ENCODE data around the gene RNF8.

Gene RNF8

DNA sequence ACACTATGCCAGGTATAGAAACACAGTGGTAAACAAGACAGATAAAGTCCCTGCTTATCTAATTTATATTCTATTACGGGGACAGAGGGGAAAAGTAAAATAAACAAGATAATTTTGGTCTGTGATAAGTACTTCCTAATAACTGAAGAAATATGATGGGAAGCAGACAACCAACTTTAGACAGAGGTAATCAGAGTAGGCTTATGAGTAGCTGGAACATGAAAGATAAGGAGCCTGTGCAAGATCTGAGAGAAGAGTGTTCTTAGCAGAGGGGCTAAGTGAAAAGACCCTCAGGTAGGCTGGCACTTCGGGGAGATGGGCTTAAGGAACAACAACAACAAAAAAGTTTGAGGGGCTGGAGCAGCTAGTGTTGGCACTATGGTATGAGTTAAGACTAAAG is 4.1 kb downstream of the RNF8 start:
- in situ Hi-C loops (cut with MboI; ENCODE audit: low sequenced_read_pairs), result no loop called here

- in situ Hi-C loops (cut with MboI; ENCODE audit: low sequenced_read_pairs), result no loop called here
These were observed 5.3 kb downstream of the RNF8 start for GRCh38 chr6:37359039-37359438.

DNA sequence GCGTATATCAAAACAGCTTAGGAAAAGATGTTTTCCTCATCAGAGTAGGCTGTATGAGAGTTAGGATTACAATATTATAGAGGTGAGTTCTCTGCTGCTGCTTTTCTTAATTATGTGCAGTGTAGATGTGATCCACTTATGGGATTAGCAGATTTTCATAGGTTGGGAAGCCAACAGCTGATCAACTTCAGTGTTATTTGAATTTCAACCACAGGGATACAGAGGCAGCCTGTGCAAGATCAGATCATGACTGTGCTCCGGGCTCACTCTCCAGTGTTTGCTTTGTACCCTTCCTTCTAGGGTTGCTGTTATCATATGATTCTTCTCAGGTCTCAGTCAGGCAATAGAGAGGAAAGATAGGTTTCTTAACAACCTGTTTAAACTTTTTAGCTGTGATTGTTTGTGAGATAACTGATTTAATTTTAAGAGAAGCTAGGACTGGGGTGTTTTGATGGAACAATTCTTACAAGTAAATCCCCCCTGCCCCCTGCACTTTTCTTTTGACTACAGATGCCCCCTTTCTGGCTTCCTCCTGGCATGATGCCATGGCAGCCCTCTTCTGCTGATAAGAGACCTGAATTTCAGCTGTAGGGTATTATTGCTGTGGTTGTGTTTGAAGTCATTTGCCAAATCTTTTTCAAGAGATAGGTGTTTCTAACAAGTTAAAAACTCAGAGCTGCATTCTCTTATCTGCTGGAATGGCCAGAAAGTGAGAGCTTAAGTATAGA is 8.5 kb downstream of the RNF8 start:
- in situ Hi-C loops (cut with MboI; ENCODE audit: low sequenced_read_pairs), result no loop called here

DNA sequence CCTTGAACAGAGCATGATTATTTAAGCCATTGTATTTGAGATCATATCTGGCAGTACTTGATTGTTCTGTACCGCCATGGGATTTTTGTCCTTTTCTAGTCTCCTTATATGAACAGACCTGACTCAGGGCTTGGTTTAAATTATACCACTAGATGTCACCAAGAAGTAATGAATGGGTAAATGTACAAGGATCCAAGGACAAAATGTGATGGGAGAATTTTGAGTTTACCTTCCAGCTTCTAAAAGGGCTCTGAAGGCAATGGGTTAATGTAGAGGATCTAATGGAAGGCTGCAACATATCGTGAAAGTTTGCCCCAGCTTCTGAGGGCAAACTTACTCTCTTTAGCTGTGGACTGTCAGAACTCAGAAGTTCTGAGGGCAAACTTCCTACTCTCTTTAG is 12.0 kb downstream of the RNF8 start:
- in situ Hi-C loops (cut with MboI; ENCODE audit: low sequenced_read_pairs), result no loop called here

- in situ Hi-C loops (cut with MboI; ENCODE audit: low sequenced_read_pairs), result no loop called here
These were observed 13.1 kb downstream of the RNF8 start for GRCh38 chr6:37366910-37367309.

DNA sequence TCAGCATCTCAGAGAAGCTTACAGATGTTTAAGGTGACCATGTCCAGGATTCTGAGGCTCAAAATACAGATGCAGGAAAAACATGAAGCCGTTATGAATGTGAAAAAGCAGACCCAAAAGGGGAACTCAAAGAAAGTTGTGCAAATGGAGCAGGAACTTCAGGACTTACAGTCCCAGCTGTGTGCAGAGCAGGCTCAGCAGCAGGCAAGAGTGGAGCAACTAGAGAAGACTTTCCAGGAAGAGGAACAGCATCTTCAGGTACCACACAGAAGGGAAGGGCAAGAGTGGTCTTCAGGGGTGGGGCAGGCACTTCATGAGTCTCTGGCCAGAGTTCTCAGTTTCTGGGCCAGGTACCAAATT is 15.2 kb downstream of the RNF8 start:
- in situ Hi-C loops (cut with MboI; ENCODE audit: low sequenced_read_pairs), result no loop called here

- in situ Hi-C loops (cut with MboI; ENCODE audit: low sequenced_read_pairs), result no loop called here
These were observed 15.8 kb downstream of the RNF8 start for GRCh38 chr6:37369321-37370201.

DNA sequence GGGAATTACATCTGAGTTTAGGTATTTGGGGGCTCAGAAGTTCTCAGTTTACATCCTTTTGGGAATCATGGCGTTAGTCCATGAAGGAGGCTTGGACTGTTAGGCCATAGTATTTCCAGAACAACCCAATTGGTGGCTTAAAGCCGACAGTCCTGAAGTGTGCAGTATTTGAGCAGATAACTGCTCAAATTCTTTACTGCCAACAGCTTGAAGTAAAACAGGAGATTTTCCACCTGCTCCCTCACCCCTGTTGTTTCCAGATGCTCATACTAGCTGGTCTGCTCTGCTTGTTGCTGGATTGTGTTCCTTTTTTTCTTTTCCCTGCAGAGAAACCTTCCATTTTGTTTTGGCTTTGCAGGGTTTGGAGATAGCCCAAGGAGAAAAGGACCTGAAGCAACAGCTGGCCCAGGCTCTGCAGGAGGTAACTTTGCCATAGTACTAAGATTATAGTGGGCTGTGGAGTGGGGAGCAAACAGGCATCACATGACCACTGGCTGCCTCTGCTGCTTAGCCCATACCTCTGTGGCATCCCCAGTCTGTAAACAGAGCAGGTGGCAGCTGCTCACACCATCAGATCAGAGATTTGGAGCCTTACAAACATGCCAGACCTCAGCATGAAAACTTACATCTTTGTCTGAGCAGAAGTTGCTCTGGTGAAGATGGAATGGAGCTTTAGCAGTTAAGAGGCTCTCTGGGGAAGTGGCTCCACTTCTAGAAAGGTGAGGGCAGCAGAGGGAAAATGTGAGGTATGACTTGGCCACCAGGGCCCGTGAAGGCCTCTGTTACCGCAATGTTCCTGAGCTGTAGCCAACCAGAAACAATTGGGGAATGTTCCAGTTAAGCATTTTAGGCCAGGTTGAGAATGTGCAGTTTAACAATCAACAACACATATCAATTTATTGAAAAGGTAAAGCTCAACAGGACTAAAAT is 17.6 kb downstream of the RNF8 start:
- in situ Hi-C loops (cut with MboI; ENCODE audit: low sequenced_read_pairs), result no loop called here

GRCh38 chr6:37372116-37372515 is 18.3 kb downstream of the RNF8 start:
- in situ Hi-C loops (cut with MboI; ENCODE audit: low sequenced_read_pairs), result no loop called here

DNA sequence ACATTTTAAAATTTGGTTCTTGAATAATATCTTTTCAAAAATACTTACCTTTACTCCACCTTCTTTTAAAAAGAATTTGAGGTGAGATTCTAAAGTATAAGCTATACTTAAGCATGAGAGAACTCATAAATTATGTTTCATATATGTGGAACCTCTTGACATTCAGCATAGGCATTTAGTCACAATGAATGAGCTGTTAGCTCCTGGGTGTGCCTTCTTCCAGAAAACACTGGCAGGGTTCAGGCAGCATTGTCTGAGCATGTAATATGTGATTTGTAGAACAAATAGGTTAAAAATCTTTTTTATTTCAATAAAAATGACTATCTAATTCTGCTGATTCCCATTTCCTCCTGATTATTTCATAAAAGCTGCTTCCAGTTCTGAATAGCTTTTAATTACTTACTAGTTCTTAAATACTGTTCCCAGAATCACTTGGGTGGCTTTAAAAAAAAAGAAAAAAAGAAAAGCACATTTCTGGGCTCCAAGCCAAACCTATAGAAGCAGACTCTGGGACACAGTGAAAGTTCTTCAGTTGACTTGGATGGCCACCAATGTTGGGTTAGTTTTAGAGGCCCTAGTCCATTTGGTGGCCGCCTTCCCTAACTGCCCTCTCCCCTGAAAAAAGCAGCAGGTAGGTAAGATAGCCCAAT is 20.2 kb downstream of the RNF8 start:
- in situ Hi-C loops (cut with MboI; ENCODE audit: low sequenced_read_pairs), result no loop called here

- in situ Hi-C loops (cut with MboI; ENCODE audit: low sequenced_read_pairs), result no loop called here
These were observed 21.6 kb downstream of the RNF8 start for GRCh38 chr6:37375376-37375775.

- in situ Hi-C loops (cut with MboI; ENCODE audit: low sequenced_read_pairs), result no loop called here
These were observed 22.4 kb downstream of the RNF8 start for GRCh38 chr6:37376078-37376743.

GRCh38 chr6:37381579-37381978 is 27.8 kb downstream of the RNF8 start:
- in situ Hi-C loops (cut with MboI; ENCODE audit: low sequenced_read_pairs), result no loop called here

DNA sequence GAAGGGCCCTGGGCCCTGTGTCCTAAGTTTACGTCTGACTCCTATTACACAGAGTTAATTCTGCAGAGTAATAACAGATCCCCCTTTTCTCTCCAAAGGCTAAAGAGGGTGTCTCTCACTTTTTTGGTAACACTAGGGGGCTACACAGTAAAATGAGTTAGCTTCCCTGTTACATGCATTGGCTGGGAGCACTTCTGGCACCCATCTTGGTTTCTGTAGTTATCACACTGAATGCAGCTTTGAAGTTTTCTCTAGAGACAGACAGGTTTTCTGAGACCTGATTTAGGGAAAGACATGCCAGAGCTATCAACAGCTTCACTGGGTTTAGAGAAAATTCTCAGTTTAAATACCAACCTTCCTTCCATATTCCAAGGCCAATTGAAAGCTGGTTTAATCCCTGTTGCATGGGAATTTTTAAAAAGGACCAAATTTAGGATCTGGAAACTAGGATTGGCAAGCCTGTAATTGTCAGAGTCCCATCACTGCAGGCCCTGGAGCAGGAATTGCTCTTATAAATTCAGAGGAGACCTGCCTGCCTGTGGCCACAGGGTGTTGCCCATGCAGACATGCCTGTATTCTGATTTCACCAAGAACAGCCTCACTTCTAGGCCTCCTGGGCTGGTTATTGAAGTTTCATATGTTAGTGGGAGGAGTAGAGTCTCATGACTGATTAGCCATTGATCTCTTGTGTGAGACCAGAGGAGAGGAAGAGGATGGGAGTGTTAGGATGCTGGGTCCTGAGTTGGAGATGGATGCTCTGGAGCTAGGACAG is 29.4 kb downstream of the RNF8 start:
- in situ Hi-C loops (cut with MboI; ENCODE audit: low sequenced_read_pairs), result no loop called here

- in situ Hi-C loops (cut with MboI; ENCODE audit: low sequenced_read_pairs), result no loop called here
These were observed 34.8 kb downstream of the RNF8 start for GRCh38 chr6:37388578-37388977.

- in situ Hi-C loops (cut with MboI; ENCODE audit: low sequenced_read_pairs), result no loop called here
These were observed 36.1 kb downstream of the RNF8 start for GRCh38 chr6:37389857-37390256.

GRCh38 chr6:37391120-37391519 is 37.3 kb downstream of the RNF8 start:
- in situ Hi-C loops (cut with MboI; ENCODE audit: low sequenced_read_pairs), result no loop called here

DNA sequence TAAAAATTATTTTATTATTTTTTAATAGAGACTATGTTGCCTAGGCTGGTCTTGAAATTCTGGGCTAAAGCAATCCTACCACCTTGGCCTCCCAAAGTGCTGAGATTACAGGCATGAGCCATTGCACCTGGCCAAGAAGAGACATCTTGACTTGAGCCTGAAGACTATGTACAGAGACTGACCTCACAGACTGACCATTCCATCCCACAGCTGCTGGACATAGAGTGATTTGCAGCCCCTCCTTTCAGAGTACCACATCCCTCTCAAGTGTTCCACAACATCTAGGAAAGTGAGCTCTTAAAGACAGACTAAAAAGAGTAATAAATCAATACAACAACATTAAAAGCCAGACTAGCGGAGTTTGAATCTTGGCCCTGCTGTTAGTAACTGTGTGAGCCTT is 39.0 kb downstream of the RNF8 start:
- in situ Hi-C loops (cut with MboI; ENCODE audit: low sequenced_read_pairs), result no loop called here

- in situ Hi-C loops (cut with MboI; ENCODE audit: low sequenced_read_pairs), result no loop called here
These were observed 39.7 kb downstream of the RNF8 start for GRCh38 chr6:37393381-37393929.
